Stimulated activated CD4-positive, alpha-beta T cell treated with anti-CD3 and anti-CD28 coated beads, Interleukin-4, amount 100 ng/mL, for 1 hour (primary cell): ENCODE measurements around the gene CCDC34.
"Not testable (repeated sequence)": the region's sequence is repeated elsewhere in the genome, so short reads cannot be mapped to it uniquely, and the experiment has no call there.

ENCODE experiments used
- DNase-seq: peaks from one replicate; pipeline ENCODE4 v3.0.0-alpha.2; 2020

Gene CCDC34

DNA sequence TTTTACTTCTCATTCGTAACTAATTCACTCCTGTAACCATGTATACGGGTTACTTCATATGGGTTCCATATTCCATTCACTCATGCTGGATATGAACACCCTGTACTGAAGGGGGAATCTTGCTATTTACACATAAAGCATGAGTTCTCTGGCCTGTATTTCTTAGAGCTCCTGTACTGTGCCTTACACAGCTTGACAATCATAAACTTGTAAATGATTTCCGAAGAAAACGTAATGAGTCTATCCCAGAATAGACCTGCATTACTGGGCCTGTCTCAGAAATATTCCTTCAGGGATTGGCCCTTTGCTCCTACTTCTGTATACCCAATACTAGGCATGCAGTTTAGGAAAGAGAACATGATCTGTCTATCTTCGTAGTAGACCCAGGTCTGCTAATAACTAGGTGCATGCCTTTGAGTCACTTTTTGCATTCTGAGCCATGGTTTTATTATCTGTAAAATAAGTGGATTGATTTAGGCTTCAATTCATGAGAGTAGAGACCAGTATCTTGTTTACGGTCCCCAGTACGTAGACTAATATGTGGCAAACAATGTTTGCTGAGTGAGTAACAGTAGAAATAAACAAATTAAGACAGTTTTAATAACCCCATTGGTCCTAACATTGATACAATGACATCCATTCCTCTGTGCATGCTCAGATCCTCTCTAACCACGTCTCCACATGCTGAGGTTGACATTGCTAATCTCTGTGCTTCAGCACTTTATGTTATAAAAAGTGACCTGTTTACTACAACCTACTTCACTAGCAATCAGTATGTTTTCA is 1.2 kb downstream of the CCDC34 start:
- no peak for DNase-seq

DNA sequence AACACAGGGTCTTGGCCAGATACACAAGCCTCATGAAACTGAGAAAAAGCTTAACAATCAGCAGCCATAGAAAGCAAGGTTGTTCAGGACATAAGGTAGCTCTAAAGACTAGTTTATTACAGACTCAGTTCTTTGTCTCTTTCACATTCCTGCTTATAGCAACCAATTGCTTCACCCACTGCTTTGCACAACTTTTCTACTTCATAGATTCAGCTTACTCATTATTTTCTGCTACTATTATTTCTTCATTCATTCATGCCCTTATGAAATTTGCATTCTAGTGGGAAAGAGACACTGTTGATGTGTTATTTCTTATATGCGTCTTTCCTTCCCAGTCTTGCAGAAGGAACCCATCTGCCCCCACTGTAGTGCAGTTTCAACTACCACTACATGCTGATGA is 4.7 kb downstream of the CCDC34 start:
- DNase-seq = no peak

DNA sequence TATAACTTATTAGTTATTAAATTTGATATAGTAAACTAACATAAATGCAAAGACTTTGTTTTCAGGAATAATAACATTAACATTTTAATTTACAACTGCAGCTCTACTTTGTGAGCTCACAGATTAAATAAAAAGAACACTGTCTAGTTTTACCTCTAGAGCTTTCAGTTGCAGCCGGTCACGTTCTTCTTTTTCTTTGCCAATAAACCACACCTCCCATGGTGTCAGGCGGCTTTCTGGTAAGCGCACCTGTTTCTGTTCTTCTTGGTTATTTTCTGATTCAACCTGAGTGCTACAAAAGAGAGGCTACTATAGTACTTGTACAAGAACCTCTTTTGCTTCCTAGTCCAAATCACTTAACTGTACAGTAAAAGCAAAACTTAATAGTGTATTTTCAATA is 5.8 kb downstream of the CCDC34 start:
- DNase-seq = no peak

DNA sequence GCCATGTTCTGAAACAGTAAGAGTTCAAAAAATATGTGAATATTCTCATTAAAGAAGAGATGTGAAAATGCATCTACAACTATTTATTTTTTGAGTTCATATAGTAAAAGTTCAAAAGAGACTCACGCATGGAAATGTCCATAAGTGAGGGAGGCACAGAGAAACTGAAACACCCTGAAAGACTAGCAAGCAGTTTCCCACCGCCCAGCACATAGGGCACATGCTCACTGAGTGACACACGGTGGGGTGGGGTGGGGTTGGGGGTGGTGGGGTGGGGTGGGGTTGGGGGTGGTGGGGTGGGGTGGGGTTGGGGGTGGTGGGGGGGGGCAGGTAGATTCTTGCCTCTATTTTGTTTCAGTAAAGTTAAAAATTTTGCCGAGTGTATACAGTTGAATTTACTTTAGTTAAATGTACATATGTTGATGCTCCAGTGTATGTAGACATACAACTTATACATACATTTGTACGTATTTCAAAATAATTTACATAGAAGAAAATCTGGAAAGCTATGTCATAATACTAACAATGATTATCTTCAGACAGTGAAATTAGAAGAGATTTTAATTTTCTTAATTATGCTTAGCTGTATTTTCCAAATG is 6.3 kb downstream of the CCDC34 start:
- DNase-seq = no peak

DNA sequence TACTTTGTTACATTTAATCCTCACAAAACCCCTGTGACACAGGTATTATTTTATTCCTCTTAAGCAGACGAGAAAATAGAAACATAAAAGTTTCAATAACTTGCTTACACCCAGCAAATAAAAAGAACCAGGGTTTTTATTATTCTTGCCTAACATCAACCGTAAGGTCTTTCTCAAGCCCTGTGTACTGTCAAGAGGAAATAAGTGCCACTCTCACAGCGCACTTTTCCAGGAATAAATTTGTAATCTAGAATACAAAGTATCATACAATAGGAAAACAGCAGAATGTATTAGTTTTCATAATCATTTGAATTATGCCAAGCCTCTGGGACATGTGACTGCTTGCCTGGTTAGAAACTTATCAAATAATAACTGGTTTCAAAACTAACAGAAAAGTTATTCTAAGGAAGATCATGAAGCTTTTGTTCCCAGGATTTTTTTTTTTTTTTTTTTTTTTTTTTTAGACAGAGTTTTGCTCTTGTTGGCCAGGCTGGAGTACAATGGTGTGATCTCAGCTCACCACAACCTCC is 7.4 kb downstream of the CCDC34 start:
- no peak for DNase-seq

DNA sequence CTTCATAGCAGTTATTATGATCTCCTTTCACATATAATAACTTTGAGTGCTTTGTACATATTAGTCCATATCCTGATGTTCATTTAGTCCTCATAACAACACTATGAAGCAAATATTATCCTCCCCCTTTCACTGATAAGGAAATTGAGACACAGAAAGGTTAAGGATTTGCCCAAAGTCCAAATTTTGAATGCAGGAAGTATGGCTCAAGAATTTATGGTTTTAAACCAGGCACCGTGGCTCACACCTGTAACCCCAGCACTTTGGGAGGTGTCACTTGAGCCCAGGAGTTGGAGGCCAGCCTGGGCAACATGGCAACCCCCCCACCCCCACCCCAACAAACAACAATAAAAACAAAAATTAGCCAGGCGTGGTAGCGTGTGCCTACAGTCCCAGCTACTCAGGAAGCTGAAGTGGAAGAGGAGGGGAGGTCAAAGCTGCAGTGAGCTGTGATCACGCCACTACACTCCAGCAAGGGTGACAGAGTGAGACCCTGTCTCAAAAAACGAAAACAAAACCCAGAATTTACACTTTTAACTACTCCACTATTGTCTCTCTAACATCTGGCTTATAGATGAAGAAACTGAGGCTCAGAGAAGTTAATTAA is 8.6 kb downstream of the CCDC34 start:
- no peak for DNase-seq

DNA sequence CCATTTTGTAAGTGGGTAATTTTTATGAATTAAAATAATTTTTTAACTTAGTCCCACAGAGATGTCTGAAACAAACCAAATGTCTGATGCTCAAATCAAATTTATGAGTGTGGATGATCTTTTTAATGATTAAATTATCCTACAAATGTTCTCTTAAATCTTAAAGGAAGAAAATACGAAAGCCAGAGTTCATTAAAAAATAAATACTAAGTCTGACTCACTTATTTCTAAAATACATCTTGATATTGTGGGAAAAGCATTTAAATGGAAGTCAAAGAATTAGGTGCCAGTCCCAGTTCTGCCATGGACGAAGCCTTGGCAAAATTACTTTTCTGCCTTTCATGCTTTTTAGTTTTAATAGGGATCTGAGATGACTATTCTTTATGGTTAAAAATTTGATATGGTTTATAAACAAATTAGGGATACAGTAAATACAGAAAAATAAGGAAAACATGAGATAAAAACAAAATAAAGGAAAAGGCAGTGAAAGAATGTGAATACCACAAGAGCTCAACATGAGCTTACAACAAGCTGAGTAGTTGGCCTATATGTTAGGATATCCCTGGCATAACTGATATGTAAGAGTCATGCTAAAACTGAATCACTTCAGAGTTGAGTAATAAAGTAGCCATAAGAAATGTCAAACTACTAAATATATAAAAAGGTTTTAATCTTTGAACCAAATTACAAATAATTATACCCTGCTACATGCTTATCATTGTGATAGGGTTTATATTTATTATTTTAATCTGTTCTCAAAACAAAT is 9.2 kb downstream of the CCDC34 start:
- DNase-seq = no peak

DNA sequence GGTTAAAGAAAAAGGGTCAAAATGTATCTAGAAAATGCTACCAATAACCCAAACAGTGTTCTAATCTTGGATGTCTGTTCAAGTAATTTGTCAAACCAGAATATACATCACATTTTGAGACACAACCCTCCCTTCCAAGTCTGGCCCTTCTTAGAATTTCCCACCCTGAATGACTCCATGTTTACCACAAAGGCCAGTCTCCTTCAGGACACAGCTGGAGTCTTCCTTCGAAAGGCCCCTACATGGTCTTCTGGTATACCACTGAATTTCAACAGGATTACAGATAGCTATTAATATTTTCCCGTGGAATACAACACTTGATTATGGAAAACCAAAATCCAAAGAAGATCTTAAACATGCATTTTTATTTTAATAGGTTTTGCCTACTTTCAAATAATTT is 10.2 kb downstream of the CCDC34 start:
- no peak for DNase-seq

DNA sequence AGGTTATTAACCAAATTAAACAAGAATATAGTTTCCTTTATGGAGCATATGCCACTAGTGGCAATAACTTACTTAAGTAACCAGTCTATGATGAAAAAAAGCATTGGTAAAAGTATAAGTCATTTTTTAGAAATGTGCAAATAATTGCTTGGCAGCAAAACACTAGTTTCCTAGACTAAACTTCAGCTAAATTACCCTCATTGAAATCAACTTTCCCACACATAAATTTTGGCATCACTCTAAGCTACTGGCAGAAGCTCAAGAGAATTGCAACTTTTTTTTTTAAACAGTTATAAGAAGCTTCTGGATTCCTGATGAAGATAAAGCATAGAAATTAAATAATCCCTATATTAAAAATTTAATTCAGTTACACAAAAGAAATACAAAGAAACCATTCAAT is 12.5 kb downstream of the CCDC34 start:
- DNase-seq = no peak

DNA sequence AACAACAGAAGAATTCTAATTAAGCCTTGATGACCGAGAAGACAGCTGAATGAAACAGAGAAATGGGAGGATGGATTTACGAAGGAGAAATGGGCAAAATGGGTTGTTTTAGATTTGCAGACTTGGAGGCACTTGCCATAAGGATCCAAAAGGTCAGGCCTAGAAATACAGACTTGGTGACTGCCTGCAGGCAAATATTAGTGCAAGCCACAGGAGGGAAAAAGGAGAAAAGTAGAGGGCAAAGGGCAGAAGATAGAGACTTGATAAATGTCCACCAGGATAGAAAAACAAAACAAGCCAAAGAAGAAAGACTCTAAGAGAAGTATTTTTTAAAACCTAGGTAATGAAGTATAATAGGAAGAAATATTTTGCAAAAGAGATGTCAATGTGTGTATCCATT is 13.1 kb downstream of the CCDC34 start:
- no peak for DNase-seq

DNA sequence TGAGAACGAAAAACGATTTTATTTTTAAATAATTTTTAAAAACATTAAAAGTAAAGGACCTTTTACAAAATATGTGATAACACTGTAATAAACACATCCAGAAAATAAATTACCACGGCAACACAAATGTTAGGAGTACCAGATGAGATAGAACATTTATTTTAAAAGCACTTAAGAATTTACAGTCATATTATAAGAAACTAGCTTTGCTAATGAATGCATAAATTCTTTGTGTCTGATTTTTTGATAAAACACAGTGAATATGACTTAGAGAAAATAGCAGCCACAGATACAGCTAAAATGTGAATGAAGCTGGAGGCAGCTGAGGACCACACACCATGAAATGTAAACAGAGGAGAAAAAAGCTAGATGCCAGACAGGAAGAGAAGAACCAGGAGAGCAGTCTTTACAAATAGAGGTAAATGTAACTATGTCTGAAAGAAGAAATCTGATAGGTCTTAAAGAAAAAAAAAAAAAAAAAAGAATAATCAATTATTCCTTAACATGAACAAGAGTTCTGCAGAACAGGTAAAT is 14.6 kb downstream of the CCDC34 start:
- no peak for DNase-seq

DNA sequence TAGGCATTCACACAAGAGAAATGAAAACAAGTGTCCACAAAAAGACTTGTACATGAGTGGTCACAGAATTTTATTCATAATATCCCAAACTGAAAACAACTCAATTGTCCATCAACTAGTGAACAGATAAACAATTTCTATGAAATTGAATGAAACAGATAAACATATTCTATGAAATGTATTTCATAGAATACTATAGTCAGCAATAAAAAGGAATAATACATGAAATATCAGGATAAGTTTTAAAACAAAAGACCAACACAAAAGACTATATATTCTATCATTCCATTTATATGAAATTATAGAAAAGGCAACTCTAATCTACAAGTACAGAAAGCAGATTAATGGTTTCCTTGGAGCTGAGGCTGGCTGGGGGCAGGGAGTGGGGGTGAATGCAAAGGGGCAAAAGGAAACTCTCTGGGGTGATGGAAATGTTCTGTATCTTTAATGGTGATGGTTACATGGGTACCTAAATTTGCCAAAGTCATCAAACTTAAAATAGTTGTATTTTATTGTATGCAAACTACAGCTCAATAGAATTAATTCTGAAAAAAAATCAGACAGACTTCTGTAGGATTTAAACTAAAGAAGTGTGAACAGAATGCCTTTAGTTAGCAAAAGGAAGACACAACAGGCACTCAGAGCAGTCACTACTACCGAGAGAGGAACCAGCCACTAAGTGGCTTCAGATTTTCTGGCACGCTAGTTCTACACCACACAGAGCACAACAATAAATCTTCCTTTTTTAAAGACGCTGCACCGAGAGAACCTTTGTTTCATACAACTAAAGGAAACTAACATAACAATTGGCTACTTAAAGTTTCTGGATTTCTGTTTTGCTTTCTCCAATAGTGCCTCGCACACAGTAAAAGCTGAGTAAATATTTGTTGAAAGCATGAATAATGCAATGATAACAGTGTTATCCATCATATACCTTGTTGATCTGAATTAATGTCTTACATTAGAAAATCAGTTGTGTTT is 15.4 kb downstream of the CCDC34 start:
- DNase-seq = no peak

DNA sequence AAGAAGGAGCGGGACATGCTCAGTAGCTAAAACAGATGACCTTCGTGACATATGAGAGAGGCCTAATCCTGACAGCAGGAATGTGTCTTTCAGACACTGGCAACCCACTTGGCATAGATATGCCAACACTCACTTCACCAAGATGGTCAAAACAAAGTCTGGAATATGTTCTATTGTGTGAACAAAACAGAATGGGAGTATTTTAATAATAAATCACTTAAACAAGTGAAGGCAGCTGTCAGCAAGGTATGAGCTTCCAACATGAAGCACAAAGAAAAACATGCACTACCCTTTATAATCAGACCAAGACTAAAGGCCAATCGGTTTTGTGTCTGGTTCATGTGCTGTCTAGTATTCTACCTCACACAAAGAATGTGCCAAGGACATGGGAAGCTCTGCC is 23.1 kb downstream of the CCDC34 start:
- no peak for DNase-seq

DNA sequence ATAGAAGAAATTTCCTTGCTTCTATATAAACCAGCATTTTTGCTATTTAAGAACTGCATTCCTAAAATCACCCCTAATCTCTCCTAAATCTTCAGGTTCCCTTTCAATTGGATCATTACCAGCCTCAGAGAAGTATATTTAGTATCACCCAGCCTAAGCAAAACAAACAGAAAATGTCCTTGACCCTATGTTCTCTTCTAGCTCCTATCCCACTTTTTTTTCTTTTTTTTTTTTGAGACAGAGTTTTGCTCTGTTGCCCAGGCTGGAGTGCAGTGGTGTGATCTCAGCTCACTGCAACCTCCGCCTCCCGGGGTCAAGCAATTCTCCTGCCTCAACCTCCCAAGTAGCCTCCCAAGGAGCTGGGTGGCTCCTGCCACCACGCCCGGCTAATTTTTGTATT is 28.3 kb downstream of the CCDC34 start:
- not testable (repeated sequence) for DNase-seq

DNA sequence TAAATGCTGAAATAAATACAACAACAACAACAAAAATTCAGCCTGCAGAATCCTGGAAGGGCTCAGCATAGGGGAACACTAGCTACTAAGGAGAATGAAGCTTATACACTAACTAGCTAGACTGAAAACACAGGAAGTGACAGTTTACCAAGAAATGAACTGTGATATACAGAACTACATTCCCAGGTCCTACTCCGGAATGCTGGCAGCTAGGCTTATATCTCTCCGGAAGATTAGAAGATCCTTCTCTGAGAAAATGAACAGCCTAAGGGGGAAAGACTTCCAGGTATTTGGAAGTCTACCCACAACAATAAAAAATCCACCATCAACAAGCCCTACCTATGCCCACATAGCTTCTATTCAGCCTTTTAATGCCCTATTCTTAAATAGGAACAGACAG is 31.0 kb downstream of the CCDC34 start:
- DNase-seq = no peak

DNA sequence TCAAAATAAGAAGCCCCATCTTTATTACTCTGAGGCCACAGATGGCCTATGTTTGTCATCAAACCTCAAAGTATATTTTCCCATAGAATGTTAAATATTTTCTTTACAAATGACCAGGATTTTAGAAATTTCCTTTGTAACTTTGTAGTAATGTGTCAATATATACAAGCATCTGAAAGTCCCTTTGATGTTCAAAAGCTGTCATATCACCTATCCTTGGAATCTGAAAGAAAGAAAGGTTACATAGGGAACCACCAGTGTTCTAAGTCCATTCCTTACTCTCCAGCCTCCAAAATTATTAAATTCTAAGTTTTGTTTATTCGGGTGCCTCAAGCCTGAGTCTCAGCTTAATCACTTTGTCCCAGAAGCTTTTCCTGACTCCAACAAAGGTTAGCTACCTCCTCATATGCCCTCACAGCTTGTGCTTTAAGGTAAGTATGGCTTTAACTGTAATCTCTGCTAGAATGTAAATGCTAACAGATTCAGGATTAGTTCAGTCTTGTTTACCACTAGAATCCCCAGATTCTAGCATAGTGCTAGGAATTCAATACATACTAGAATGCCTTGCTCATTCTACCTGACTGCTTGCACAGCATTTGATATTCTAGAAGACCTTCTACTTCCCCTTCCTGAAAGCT is 32.3 kb downstream of the CCDC34 start:
- DNase-seq = no peak

DNA sequence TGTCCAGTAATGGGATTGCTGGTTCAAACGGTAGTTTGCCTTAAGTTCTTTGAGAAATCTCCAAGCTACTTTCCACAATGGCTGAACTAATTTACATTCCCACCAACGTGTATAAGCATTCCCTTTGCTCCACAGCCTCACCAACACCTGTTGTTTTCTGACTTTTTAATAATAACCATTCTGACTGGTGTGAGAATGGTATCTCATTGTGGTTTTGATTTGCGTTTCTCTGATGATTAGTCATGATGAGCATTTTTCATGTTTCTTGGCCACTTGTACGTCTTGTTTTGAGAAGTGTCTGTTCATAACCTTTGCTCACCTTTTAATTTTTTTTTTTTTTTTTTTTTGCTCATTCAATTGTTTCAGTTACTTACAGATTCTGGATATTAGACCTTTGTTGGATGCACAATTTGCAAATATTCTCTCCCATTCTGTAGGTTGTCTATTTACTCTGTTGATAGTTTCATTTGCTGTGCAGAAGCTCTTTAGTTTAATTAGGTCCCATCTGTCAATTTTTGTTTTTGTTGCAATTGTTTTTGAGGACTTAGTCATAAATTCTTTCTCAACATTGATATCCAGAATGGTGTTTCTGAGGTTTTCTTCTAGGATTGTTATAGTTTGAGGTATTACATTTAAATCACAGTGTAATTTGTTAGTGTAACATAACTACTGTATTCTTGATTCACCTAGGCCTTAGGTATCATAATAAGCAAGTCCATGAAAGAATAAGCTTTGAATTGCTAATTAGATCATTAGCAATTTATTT is 33.0 kb downstream of the CCDC34 start:
- no peak for DNase-seq

DNA sequence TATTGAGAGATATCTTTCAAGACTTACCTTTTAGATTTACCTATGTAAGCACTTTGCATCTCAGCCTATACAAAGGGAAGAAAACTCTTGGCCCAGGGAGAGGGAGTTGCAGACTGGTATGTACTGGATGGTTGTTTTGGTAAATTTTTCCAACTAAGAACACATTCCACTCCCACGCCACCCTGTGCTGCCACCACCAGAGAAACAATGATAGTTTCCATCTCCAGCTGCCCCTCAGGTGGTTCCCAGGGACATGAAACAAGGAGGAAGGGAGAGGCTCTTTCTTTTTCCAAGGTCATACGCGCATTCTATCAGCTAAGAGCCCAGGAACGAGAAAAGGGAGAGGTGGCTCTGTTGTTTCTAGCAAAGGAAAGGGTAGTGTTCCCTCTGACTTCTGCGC is 34.4 kb downstream of the CCDC34 start:
- no peak for DNase-seq

DNA sequence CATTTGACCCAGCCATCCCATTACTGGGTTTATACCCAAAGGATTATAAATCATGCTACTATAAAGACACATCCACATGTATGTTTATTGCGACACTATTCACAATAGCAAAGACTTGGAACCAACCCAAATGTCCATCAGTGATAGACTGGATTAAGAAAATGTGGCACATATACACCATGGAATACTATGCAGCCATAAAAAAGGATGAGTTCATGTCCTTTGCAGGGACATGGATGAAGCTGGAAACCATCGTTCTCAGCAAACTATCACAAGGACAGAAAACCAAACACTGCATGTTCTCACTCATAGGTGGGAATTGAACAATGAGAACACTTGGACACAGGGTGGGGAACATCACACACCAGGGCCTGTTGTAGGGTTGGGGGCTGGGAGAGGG is 36.0 kb downstream of the CCDC34 start:
- not testable (repeated sequence) for DNase-seq

DNA sequence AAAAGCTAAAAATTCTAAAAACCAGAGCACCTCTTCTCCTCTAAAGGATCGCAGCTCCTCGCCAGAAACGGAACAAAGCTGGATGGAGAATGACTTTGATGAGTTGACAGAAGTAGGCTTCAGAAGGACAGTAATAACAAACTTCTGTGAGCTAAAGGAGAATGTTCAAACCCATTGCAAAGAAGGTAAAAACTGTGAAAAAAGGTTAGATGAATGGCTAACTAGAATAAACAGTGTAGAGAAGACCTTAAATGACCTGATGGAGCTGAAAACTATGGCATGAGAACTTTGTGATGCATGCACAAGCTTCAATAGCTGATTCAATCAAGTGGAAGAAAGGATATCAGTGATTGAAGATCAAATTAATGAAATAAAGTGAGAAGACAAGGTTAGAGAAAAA is 40.8 kb downstream of the CCDC34 start:
- DNase-seq = not testable (repeated sequence)

DNA sequence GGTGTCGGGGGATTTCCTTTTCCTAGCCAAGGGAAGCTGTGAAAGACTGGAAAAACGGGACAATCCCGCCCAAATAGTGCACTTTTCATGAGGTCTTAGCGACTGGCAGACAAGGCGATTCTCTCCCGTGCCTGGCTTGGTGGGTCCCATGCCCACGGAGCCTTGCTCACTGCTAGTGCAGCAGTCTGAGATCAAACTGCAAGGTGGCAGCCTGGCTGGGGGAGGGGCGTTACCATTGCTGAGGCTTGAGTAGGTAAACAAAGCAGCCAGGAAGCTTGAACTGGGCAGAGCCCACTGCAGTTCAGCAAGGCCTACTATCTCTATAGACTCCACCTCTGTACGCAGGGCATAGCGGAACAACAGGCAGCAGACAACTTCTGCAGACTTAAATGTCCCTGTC is 41.7 kb downstream of the CCDC34 start:
- not testable (repeated sequence) for DNase-seq
